HEK293T (cell line): ENCODE data around the gene RPS28.

Experiments used
- BHLHE40 ChIP-seq: fragments of 450-650 bp; IDR thresholded peaks from 2 replicates; pipeline ENCODE4 v1.6.1; 2016; ENCODE audit warnings: mild to moderate bottlenecking, moderate library complexity, borderline replicate concordance
- ELF4 ChIP-seq: fragments of 450-650 bp; IDR thresholded peaks from 2 replicates; pipeline ENCODE4 v1.6.1; 2017; ENCODE audit warnings: antibody characterized with exemption
- FOXK2 ChIP-seq: fragments of 450-650 bp; IDR thresholded peaks from 2 replicates; pipeline ENCODE4 v1.6.1; 2016; ENCODE audit warnings: mild to moderate bottlenecking
- HDGF ChIP-seq: fragments of 450-650 bp; IDR thresholded peaks from 2 replicates; pipeline ENCODE4 v1.6.1; 2017; ENCODE audit warnings: antibody characterized with exemption, borderline replicate concordance
- SP1 ChIP-seq: fragments of 450-650 bp; IDR thresholded peaks from 2 replicates; pipeline ENCODE4 v1.6.1; 2017
- ZNF384 ChIP-seq: fragments of 450-650 bp; IDR thresholded peaks from 2 replicates; pipeline ENCODE4 v1.6.1; 2016
- TF ChIP-seq, protein P1 (sequence below): fragments of 450-650 bp; IDR thresholded peaks from 2 replicates; pipeline ENCODE4 v1.6.1; 2016

- TF ChIP-seq ELF4 = no peak
- no peak for TF ChIP-seq BHLHE40
- no peak for TF ChIP-seq FOXK2
- no peak for TF ChIP-seq ZNF384
- TF ChIP-seq, protein P1, sequence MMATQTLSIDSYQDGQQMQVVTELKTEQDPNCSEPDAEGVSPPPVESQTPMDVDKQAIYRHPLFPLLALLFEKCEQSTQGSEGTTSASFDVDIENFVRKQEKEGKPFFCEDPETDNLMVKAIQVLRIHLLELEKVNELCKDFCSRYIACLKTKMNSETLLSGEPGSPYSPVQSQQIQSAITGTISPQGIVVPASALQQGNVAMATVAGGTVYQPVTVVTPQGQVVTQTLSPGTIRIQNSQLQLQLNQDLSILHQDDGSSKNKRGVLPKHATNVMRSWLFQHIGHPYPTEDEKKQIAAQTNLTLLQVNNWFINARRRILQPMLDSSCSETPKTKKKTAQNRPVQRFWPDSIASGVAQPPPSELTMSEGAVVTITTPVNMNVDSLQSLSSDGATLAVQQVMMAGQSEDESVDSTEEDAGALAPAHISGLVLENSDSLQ = no peak
- TF ChIP-seq HDGF = no peak
- no peak for TF ChIP-seq SP1
These were observed 45.6 kb downstream of the RPS28 start for GRCh38 chr19:8366961-8367326.
